ENCODE measurements around the gene EGF.
A peak's percentile ranks its signal among the peaks of the same experiment; 100 is the strongest.
"Not testable (repeated sequence)": the region's sequence is repeated elsewhere in the genome, so short reads cannot be mapped to it uniquely, and the experiment has no call there.

EGF gene

DNA sequence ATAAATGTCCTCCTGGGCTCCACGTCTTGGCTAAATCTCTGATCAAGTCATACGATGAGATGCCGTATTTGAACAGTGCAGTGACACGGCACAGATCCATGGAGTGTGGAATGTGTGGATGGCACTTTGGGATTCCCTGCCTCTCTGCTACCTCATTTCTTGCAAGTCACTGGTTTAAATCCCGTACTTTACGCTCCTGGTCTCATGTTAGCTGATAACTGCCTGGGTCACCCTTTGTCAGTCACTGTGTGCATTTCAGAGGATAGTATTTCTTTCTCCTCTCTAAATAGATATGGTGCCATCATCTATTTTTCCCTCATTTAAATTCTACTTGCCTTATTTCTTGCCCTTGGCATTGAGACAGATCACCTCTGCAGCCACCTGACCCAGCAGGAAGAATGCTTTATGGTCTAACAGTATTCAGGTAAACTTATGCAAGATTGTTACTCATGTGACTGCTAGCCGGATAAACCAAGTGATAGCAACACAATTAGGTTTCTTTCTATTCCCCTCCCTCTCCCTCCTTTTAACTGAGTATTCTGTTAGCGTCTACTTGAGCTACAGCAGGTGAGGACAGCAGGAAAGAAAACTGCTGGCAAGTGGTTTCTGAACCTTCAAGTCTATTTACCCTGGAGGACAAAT is 2.8 kb downstream of the EGF start:
- no peak for DNase-seq

DNA sequence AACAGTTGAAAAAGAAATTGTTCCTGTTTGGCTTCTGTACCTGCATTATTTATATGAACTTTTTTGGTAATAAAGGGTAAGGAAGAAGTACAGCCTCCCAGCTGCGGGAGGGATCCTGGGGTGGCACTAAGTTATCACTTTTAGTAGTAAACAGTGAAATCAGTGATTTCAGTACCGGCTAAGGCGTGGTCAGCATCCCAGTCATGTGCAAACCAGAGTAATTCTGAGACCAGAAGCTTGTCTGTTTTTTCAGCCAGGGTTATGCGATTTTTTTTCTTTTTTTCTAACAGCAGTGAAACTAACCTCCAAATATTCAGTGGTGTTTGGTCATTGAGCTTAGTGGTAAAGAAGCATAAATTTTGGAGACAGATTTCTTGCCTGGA is 3.3 kb downstream of the EGF start:
- DNase-seq = no peak

DNA sequence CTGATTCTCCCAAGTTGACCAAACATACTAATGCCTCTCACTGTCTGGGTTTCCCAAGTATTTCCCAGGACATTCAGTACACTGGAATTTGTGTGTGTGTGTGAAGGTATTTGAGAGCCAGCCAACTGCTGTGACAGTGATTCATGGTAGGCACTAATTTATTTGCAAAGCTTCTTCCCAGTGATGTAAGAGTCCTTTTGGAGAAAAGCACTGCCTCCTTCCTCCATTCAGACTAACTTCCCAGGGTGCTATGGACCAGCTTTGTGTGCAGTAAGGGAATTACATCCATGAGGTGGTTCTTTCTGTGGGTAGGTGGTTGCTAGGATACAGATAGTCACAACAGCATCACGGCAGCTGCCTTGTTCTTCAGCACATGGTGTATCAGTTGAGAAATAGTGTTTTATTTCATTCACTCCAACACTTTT is 8.7 kb downstream of the EGF start:
- no peak for DNase-seq

DNA sequence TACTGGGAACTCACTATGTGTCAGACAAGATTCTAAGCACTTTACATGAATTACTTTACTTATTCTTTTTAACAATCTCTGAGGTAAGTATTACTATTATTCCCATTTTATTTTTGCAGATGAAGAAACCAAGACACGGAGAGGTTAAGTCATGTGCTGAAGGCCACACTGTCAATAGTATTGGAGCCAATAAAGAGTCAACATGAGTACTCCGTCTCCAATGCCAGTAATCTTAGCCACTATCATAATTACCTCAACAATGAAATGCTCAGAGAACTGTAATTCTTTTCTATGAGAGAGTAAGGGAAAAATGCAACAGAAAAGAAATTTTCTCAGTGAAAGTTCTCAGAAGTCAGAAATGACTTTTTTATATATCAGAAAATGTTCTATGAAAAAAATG is 12.7 kb downstream of the EGF start:
- DNase-seq = no peak

DNA sequence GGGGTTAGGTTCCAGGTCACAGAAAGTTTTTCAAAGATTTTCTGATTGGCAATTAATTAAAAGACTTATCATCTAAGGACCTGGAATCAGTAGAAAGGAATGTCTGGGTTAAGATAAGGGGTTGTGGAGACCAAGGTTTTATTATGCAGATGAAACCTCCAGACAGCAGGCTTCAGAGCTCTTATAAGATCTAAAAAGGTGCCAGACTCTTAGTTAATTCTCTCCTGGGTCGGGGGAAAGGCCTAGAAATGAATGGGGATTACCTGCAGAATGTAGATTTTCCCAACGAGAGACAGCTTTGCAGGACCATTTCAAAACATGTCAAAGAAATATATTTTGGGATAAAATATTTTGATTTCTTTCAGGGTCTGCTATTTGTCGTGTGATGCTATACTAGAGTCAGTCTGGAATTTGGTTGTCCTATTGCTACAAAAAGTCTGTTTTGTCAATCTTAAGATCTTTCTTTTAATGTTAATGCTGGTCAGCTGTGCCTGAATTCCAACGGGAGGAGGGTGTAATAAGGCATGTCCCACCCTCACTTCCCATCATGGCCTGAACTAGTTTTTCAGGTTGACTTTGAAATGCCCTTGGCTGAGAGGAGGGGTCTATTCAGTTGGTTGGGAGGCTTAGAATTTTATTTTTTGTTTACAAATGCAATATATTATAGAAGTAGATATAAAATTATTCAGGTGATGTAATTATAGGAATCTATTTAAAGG is 15.8 kb downstream of the EGF start:
- DNase-seq = no peak

DNA sequence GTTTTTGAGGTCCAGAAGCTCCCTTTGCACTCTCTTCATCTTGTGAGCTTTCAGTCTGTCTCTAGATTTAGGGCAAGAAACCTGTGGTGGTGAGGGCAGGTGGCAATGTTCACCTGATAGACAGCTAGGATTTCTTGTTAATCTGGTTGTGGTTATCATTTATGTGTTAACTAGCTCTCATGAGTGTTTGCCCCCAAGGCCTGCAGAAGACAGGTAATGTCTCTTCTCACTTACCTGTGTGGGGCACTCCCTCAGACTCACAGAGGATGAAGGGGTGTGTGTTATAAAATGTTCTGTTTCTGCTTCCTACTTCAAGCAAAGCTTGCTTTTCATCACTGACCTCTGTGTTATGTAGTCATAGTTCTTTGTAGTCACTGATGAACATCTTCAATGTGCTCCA is 17.8 kb downstream of the EGF start:
- no peak for DNase-seq

DNA sequence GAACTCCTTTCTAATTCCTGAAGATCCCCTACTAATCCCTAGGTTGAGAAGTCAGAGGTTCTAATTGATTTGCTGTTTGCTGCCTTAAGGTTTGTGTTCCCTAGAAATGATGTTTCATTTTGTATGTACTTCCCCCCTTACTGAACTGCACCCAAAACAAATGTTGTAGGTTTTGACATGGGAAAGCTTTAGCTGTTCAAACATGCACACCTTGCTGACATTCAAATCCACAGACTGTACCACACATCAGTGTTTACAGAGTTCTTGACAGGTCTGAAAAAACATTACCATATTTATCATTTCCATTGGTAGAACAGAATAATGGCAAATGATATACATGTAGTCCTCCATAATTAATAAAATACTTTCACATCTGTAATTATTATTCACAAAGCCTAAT is 18.2 kb downstream of the EGF start:
- no peak for DNase-seq

DNA sequence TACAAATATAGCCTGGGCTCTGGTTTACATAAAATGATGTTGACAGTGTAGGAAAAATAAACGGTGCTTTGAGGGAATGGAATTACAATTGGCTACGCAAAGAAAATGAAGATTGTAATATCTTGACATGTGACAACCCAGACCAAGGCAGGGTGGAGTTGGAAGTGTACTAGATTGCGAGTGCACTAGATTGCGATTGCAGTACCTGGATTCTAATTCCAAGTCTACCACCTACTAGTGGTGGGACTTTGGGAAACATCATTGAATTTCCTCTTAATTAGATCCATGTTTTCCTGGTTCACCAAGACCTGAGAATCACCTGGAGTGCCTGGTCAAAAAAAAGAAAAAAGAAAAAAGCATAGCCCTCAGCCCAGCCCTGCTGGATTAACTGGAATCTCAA is 18.6 kb downstream of the EGF start:
- DNase-seq = no peak

DNA sequence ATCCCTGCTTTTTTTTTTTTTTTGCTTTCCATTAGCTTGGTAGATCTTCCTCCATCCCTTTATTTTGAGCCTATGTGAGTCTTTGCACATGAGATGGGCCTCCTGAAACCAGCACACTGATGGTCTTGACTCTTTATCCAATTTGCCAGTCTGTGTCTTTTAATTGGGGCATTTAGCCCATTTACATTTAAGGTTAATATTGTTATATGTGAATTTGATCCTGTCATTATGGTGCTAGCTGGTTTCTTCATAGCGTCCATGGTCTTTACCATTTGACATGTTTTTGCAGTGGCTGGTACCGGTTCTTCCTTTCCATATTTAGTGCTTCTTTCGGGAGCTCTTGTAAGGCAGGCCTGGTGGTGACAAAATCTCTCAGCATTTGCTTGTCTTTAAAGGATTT is 24.7 kb downstream of the EGF start:
- DNase-seq = not testable (repeated sequence)

DNA sequence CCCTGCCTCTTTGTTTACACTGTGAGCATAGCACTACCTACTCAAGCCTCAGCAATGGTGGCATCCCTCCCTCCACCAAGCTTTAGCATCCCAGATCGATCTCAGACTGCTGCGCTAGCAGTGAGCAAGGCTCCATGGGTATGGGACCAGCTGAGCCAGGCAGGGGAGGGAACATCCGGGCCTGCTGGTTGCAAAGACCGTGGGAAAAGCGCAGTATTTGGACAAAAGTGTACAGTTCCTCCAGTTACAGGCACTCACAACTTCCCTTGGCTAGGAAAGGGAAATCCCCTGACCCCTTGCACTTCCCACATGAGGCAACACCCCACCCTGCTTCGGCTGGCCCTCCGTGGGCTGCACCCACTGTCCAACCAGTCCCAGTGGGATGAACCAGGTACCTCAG is 26.5 kb downstream of the EGF start:
- DNase-seq = no peak

DNA sequence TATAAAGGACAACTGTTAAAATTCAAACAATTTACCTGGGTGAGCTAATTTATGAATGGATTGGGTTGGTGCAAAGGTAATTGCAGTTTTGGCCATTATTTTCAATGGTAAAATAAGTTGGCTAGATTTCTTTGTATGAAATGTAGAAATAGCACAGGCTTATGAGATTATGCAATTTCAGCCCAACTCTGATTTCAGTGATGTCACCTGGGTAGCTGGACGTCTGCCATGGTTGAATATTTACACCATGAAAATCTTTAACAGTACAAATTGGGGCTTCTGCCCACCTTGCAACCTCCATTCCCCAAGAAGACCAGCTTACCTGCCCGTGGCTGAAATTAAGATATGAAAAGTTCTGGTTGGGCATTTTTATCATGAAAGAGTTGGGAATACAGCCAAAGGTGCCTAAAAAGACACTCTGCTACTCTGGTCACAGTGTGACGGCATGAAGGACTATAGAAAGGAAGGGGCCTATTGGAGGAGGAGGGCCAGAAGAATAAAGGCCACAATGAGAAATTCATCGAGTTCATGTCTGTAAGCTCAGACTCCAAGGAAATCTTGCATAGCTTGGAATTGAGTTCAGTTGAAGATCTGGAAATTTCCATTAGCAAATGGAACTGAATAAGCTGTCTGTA is 29.7 kb downstream of the EGF start:
- DNase-seq = no peak

DNA sequence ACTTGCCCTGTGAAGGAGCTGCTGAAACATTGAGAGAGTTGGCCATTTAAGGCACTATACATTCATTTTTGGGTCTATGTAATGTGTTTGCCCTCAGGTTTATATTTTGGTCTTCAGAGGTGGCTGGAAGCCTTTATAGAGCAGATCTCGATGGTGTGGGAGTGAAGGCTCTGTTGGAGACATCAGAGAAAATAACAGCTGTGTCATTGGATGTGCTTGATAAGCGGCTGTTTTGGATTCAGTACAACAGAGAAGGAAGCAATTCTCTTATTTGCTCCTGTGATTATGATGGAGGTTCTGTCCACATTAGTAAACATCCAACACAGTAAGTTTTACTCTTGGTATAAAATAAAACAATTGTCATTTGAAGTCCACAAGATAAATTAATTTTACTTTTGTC is 31.1 kb downstream of the EGF start:
- no peak for DNase-seq

DNA sequence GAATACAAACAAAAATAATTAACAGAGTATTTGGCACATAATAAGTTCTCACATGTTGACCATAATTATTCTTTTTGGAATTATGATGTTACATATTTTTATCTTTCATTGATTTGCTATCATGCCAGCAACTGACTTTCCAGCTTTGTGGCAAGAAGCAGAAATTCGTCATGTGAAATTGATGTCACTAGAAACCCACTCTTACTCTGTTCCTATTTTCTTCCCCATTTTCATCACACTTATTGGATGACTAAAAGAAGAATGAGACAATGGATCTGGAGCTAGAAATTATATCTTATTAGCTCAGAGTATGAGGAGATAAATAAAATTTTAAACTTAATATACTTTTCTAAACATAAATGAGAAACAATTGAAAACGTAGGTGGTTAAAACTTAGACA is 31.9 kb downstream of the EGF start:
- DNase-seq = no peak

DNA sequence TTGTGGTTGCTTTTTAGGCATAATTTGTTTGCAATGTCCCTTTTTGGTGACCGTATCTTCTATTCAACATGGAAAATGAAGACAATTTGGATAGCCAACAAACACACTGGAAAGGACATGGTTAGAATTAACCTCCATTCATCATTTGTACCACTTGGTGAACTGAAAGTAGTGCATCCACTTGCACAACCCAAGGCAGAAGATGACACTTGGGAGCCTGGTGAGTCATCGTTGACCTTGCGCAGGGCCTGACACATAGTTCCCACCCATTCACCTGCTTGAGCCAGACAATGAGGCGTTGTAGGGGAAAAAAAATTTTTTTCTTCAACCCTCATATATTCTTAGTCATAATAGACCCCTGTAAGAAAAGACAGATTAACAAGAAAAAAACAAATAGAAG is 32.4 kb downstream of the EGF start:
- peak; percentile 23 for DNase-seq

DNA sequence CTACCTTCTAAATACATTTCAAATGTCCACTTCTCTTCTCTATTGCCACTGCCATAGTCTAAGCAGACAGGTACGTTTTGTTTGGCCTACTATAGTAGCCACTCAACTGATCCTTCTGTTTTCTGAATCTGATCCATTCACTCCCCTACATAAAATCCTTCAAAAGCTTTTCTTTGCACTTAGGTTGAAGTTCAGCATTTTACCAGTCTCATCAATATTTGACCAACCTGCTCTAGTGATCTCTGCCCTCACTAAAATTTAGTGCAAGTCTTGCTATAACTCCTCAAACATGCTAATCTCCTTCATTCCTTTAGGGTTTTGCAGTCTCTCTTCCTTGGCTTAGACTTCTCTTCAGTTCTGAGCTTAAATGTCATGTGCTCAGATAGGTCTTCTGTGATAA is 33.4 kb downstream of the EGF start:
- no peak for DNase-seq

DNA sequence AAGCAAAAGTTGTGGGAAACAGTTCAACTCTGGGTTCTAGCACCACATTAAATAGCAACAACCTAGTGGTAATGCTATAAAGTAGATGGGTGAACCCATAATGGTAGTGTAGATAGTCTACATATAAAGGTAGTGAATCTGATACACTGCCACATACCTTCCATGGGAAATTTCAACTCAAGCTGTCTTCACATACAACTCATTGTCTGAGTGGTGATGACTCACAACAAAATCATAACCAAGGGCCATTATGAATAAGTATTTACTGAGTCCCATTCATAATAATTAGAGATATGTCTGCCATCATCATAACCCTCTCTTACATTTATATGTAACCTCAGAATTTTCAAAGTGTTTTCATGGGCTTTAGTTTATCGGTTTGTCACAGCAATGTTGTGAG is 34.8 kb downstream of the EGF start:
- no peak for DNase-seq

DNA sequence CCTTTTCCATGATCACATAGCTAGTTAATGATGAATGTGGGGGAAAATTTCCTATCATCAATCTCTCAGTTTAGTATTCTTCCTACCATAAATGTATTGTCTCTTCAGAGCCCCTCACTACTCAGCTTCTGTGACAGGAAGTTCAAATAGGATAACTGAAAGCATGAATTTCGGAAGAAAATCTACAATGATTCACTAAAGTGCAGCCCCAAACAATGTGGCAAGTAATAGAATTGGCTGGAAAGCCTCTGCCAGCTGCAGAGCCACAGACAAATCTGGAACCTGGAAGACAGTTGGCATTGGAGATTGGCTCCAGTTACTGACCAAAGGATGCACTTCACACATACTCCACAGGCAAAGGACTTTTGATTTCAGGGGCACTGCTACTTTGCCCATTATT is 35.2 kb downstream of the EGF start:
- no peak for DNase-seq

DNA sequence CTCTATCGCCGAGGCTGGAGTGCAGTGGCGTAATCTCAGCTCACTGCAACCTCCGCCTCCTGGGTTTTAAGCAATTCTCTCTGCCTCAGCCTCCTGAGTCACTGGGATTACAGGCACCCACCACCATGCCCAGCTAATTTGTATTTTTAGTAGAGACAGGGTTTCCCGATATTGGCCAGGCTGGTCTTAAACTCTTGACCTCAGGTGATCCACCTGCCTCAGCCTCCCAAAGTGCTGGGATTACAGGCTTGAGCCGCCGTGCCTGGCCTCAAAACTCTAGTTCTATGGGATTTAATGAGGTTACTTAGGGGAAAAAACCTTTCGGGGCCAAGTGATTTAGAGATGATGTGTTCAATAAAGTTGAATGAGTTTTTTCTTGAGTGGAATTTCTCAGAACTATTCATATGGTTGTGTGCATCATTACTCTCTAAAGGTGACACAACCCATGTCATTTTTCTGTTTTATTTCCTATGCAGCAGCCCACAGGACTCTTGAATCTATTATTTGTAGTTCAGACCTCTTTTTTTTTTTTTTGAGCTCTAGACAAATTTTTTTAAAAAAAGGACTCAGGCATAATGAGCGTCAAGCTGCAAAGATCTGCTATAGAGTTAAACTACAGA is 36.5 kb downstream of the EGF start:
- not testable (repeated sequence) for DNase-seq

DNA sequence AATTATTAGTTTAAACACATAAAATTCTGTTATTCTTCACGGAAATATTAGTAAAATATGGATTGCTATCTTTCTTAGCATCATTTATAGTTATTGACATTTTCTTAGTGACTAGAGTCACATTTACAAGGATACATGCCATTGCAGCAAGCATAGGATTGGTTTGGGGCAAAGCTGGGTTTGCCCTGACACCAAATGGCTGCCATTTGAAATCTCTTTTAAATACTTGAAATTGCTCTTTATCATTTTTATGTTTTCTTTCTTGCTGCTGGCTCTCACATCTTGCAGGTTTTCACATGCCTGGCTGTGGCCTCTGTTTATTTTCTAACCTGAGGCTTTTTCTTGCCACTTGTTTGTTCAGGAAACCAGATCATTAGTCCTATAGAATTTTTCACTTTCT is 39.9 kb downstream of the EGF start:
- DNase-seq = no peak

DNA sequence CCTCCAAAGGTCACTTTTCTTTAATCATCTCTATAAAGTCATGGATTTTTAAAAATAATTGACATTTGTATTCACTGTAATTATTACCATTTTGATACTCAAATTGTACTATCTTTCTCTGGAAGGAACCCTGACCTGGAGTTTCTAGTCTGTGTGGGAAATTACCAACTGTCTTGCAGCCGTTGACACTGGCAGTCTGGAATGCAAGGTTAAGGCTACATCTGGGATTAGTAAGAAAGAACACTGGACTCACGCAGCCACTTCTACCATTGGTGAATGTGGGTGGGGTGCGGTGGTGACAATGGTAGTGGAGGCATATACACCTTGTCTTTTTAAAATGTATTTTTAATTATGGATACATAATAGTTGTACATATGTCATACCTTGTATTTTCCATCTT is 40.9 kb downstream of the EGF start:
- DNase-seq = no peak

DNA sequence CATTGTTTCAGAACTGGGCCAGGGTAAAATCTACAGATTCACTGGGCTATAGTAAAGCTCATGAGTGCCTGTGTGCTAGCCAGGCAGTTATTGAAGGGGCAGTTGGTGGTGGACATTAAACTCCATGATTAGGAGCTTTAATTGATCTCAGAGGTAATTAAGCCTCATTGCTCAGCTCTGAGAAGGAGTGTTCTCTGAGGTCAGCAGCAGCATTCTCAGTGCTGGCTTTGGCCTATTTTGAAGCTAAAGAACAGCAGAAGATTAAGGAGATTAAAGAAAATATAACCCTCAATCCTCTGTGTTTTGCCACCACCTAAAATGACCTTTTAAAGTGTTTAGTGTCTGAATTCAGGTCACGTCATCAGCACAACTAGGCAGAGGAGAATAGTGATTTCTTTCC is 42.5 kb downstream of the EGF start:
- no peak for DNase-seq

DNA sequence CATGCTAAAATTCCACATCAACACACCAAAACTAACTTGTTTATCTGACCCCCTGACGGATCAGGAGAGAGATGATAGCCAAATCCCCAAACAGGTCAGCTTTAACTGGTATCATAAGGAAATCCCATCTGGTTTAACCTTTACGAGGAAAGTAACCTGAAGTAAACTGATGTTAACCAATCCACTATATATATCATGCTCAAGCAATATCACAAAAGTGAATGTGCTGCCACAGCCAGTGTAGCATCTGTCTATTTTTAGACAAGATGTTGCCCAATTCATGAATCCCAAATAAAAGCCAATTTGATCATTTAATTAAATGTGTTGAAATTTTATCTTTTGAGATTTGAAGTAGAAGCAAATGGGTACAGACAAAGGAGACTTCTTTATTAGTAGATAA is 44.5 kb downstream of the EGF start:
- DNase-seq = no peak

DNA sequence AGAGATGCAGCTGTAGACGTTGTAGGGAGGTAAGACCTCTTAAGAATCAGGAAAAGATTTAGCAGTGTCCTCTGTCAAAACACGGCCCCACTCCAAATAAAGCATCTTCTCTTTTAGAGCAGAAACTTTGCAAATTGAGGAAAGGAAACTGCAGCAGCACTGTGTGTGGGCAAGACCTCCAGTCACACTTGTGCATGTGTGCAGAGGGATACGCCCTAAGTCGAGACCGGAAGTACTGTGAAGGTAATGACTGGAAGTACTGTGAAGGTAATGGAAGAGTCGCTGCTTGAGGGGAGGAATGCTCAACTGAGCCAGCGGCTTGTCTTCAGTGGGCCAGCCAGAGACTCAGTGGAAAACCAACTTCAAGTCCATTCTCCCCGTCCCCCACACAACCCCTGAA is 46.5 kb downstream of the EGF start:
- DNase-seq = no peak

DNA sequence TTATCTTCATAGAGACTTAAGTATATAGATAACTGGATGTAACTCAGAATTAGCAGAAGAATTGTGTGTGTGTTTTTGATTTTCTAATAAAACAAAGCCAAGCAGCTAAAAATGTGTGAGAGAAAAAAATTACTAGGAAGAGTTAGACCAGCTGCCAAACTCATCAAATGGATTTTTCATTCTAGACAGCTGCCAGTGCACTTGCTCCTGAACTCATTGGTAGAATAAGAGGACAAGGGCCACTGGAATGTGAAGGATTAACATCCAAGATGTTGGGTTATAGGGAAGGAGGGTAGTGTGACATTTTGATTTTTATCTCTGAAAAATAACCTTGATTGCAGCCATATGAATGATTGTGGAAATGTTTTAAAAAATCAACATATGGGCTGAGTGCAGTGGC is 49.7 kb downstream of the EGF start:
- no peak for DNase-seq

Measured in NK-92 treated with Interleukin-12 subunit alpha and Interleukin-12 subunit beta, amount 100 ng/mL, for 24 hours (cell line).